HG02642 (cell line): ENCODE results near the gene MYH15.

Experiments
- ATAC-seq: cut with Tn5 transposase; IDR thresholded peaks from one replicate; pipeline ENCODE4 v1.9.1; 2021; ENCODE audit warnings: mild to moderate bottlenecking; ENCODE audit not compliant: unreplicated experiment, poor library complexity

Gene MYH15

DNA sequence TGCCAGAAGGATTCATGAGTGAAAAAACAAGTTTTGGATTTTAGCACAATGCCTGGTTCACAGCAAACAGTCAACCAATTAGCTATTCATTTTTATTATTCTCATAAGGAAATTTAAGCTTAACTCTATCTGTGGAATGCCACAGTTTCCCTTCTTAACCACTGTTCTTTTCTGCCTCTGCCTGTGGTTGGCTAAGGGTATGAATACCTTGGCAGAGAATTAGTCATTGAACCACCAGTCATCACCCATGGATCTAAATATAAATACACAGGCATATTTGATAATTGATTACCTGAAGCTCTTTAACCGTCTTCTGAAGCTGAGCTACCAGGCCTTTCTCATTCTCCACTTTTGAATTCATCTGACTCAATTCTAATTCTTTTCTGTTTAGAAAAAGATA is 79.9 kb downstream of the MYH15 start:
- no peak for ATAC-seq

DNA sequence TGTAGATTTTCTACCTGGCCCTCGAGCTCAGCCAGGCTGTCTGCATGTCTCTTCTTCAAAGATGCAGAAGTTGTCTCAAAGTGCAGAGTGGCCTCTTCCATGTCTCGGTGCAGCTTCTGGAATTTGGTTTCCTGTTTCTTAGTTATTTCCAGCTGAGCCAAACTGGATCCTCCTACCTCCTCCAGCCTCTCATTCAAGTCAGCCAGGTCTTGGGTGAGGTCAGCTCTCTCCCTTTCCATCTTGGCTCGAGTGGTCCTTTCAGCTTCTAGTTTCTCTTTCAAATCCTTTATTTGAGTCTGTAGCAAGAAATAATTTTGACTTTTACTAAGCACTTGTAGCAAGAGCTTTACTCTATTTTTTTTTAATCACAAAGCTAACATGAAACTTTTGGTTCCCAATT is 81.8 kb downstream of the MYH15 start:
- ATAC-seq = no peak

DNA sequence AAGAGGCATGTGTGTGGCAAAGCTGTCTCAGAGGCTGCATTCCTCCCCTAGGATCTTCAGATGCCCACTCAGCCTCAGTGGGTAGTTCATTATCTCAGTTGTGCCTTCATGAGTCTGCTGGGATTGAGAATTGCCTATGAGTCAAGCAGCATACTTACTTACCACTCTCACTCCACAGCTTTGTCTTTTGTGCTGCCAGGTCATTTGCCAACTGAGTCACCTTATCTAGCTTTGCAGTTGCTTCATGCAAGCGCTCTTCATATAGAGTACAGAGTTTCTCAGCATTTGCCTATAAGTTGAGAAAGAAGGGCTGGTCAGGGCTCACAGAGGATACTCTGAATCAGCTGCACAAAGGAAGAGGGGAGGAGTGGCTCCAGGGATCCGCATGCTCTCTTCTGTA is 89.5 kb downstream of the MYH15 start:
- ATAC-seq = no peak

DNA sequence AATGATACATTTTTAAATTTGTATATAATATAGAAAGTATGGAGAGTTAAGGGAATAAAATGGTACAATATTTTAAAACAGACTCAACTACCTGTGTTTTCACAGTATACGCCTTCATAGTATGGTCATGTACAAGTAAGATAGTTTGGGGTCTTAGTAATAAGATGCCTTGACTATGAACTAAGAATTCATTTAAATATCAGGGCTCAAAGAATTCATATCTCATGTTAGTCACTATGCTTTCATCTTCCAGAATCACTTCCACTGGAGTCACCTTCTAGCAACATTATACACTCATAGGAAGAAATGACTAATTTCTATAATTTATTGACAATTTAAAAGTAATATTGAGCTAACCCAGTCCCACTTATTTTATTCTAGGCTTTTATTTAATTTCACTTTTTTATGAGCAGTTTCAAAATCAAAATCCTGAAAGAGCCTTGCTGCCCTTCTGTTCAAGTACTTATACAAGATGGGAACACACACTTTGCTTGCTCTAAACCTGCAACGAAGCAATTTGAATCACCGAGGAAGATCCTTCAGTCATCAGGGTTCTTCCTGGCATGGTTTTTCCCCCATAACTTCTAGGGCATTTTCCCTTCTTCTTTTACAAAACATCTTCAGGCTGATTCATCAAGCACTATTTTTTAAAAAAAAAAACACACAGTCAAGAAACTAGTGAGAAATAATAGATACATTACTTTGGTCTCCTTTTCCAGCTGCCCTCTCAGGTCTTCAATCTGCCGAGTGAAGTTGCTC is 94.1 kb downstream of the MYH15 start:
- no peak for ATAC-seq

DNA sequence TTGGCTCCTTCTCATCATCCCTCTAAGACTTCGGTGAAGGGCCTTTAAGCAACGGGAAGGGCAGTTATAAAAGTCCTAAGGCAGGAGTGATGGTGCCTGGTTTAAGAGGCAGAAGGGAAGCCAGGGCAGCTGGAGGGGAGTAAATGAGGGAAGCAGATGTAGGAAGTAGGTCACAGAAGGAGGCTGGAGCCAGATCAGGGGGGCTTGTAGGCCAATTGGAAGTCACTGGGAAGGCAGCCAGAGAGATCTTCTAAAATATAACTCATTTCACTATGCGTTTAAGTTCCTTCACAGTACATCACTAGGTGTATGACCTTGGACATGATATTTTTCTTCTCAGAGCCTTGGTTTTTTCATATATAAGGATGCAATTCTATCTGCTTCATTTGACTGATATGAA is 94.7 kb downstream of the MYH15 start:
- ATAC-seq = no peak

DNA sequence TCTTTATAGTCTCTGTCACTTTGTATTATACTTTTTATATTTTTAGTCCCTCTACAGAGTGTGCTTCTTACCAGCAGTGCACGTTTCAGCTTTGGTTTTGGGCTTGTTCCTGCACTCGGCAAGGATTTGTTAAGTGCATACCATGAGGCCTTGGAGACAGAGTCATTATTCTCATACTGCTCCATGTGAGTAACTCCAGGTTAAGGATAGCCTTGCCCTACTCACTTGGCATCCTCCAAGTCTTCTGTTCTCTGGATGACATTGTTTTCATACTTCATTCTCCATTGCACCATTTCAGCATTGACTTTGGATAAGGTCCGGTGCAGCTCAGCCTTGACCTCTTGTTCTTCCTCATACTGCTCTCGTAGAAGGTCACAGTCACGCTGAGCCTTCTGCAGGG is 96.4 kb downstream of the MYH15 start:
- no peak for ATAC-seq

DNA sequence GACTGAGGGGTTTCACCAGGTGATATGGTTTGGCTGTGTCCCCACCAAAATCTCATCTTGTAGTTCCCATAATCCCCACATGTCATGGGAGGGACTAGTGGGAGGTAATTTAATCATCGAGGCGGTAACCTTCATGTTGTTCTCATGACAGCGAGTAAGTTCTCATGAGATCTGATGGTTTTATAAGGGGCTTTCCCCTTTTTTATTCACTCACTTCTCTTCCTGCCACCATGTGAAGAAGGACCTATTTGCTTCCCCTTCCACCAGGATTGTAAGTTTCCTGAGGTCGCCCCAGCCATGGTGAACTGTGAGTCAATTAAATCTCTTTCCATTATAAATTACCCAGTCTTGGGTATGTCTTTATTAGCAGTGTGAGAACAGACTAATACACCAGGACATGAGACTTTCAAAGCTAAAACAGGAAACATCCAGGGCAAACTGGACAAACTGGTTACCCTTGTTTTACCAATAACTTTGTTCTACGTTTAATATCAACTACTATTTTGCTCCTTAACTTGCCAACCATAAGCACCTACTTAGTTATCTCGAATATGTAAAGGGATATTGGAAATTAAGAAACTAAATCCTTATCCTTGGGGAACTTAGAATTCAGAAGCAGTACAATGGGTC is 98.2 kb downstream of the MYH15 start:
- ATAC-seq = no peak

DNA sequence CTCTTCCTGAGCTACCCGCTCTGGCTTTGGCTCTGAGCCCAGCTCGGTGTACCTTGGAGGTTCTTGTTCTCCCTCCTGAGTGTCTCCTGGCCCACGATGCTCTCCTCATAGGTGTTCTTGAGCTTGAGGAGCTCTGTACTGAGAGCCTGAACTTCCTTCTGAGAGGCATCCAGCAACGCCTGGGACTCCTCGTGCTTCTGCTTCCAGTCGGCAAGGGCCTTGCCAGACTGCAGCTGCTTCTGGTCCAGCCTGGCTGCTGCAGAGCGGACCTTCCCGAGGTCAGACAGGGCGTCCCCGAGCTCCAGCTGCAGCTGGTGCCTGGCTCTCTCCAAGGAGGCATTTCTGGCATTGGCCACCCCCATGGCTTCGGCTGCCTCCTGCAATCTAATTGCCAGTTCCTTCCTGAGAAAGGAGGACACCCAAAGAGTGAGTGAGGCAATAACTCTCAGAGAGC is 99.8 kb downstream of the MYH15 start:
- no peak for ATAC-seq

DNA sequence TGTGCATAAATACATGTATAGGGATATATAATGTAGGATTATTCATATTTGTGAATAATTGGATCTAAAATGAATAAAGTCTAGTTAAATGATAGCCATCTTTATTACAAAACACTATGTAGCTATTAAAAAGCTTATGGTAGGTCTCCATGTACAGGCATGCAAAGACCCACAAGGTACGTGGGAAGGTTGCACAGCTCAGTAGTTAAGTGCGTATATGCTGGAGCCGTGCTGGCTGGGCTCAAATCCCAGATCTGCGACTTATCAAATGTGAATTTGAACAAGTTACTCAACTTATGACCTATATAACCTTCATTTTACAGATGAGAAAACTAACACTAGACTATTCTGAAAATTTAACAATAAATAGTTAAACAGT is 100.6 kb downstream of the MYH15 start:
- no peak for ATAC-seq

DNA sequence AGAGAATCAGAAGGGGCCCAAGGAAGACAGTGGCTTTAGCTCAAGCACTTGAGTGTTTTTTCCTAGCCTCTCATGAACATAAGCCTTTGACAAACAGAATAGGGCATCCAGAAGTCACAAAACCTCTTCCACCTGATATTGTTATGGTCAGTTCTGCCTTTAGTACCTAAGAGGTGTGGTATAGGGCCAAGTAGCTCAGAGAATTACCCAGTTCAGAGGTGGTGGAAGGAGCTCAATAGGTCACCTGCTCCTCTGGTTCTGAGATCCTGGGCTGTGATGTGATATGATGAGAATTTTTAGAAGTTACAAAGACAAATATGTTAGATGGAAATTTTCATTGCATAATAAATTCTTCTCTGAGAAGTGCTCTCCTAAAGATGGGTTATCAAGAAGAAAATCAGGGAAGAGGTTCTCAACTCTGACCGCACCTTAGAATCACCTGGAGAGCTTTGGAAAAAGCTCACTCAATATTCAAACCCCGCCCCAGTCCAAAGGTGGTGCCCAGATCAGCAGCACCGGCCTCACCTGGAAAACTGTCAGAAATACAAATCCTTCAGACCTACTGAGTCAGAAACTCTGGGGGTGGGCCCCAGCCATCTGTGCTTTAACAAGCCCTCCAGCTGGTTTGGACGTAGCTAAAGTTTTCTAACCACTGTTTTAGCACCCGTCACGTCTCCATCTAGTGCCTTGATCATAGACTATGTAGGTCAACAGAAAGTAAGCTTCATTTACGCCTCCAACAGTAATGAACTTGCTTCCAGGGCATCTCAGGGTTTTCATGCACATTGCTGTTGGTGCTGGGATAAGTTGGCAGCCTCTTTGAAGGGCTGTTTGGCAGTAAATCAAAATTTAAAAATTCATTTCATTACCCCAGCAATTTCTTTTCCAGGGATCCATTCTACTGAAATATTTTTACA is 101.3 kb downstream of the MYH15 start:
- ATAC-seq = no peak

DNA sequence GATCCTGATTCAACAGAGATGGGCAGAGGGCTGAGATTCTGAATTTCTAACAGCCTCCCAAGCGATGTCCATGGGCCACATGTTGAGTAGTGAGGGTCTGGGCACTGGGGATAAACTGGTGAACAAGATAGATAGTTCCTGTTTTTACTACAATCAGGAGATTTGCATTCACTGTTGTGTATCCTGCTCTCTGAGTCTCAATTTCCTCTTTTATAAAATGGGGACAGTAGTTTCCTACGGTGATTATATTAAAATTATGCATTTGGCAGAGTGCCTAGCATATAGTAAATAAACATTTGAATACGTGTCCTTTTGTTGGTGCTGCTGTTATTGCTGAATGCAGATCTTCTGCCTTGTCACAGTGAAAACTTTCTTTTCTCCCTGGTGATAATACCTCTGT is 102.5 kb downstream of the MYH15 start:
- no peak for ATAC-seq

DNA sequence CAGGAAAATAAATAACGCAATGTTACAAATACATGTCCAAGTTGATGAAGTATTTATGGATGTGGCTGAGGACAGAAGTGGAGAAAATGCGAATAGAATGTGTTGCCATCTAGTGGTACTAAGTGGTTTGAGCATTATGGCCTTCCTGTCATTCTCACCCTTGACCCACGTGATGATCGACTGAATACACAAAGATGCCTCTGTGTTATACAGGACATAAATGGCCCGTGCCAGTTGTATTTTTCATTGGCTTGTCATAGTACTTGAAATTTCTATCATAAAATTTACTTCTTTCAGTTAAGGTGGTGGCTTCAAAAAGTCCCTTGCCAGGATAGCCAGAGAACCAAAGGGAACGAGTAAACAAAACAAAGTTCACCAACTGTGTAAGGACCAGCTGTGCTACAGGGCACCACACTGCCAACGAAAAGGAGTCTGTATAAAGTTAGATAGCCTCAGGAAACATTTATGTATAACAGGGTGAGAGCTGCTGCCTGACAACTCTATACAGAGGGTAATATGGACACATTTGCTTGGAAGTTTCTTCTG is 103.7 kb downstream of the MYH15 start:
- ATAC-seq = peak; percentile 94

DNA sequence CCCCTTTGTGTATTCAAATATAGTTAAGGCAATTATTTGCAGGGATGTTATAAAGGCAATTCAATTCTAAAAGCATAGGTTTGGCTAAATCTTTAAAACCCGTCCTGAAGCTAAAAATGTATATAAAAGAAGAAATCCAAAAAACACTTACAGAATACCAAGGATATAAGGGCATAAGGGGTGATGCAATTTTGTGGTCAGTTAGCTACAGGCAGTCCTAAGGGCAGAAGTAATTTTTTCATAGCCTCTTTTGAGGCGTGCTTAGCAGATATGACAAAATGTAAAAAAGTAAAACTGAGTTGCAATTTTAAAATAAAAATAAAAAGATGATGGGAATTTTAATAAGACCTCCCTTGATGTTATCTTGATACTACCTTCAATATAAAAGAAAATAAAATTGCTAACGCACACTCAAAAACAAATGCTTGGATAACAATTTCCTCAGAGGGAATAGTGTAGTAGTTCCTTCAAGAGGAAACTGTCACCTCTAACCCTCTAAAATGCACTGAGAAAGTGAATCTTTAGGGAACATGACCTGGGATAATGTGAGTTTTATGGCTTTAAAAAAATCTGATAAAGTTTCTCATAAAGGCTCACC is 104.2 kb downstream of the MYH15 start:
- peak; percentile 18 for ATAC-seq

DNA sequence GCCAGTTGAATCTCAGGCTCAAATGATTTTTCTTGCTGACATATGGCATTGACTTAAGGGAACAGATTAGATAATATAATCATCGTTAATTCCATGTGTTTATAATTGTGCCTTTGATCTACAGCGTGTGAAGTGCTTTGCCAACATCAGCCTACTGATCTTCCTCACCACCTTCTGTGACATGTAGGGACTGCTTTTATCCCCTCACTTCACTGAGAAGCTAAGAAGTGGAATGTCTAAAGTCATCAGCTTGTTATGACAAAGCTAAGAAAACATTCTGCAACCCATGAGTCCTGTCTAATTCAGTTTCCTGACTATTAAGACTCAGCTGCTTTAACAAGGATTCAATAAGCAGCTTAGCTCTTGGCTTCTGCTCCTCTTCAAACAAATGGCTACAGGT is 106.0 kb downstream of the MYH15 start:
- ATAC-seq = no peak

DNA sequence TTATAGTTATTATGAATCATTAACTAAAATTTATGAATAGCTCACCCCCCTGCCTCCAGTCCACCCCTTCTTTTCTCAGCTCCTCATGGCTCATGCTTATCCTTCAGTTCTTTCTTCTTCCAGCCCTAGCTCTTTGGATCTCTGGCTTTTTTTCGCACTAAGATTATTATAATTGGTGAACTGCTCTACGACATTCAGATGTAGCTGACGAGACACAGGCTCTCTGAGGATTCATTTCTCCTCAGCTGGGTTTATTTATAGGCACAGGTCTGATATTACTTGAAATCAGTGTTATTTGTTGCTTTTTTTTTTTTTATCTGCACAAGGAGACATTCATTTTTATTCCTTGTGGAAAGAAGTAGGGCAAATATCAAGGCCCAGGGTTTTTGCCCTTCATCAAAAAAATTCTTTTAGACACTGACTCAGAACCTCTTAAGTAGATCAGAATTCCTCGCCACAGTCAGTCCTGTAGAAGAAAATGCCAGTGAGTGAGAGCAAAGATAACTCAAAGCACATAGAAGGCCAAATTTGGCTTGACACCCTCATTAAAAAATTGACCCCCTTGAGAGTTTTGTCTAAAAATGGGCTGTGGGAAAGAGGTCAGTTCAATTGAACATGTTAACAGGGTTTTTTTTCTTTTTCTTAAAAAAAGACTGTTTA is 106.6 kb downstream of the MYH15 start:
- ATAC-seq = no peak

DNA sequence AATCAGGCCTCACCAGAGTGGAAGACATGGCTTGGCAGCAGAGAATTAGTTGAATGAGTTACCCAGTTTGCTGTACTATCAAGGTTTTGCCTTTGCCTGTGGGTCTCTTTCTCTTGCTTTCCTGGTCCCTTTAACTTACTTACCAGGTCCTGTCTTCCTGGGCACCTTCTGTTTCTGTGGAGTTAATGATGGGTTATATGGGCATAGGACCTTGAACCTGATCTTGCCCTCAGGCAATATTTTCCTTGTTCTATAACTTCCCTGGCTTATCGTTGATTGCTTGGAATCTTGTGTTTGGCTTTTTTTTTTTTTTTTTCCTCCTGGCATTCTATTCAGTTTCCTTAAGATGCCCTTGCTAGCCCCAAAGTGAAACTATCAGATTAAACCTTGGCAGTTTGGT is 107.2 kb downstream of the MYH15 start:
- no peak for ATAC-seq

DNA sequence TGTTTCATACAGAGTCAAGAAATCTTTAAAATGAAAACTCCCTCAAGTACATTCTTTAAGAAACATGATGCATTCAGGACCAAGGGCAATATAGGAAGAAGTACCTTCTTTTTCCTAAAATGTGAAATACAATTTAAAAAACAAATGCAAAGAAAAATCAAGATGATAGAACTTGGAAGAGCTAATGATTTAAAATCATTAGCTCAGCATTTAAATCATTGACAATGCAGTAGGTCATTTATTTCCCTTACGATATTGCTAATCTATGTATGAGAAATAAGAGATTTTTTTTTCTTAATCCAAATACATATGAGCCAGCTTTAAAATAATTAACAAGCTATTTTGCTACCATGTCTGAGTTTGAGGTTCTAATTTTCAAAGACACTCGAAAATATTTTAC is 108.6 kb downstream of the MYH15 start:
- no peak for ATAC-seq

DNA sequence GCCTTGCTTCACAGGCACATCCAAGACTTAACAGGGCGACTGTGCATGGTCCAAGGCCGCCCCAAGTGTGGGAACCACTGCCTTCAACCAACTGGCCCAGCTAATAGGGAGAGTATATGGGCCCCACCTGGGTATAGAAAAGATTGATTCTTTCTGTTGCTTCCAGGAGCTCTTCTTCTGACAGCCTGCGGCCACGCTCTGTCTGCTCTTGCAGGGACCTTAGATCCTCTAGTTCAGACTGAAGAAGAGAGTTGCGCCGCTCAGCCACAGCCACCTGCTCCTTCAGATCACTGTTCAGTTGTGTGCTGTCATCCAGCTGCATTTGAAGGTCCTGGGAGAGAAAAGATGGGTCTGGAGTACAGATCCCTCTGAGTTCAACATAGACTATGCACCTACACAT is 111.9 kb downstream of the MYH15 start:
- ATAC-seq = no peak

DNA sequence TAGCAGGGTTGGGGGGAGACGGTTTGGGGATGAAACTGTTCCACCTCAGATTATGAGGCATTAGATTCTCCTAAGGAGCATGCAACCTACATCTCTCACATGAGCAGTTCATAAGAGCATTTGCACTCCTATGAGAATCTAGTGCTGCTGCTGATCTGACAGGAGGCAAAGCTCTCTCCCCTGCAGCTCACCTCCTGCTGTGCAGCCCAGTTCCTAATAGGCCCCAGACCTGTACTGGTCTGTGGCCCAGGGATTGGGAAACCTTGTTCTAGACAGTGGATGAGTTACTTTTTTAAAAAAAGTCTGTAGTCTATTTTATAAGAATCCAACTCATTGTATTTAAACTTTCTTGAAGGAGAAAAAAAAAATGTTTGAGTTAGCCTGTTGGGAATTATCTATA is 114.1 kb downstream of the MYH15 start:
- ATAC-seq = no peak

DNA sequence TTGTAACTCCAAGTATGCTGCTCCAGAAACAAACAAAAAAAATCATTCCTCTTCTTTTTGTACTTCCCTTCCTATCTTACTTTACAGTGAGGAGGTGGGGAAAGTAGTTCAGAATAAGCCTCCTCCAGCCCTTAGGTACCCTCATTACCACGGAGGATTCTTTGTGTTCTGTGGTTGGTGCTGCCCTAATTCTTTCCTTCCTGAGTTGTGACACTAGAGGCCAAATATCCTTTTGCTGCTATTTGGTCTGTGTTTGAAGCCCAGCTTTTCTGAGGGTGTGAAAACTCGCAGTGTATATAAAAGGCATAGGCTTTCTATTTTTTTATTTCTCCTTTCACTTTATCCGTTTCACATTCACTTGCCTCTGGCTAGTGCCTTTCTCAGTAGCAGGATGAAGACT is 115.8 kb downstream of the MYH15 start:
- ATAC-seq = no peak
